Sciatic nerve (tissue), 2 donors: Measurements from ENCODE around the gene SPANXC. TPM values are rescaled to one million over a fixed set of nuclear protein-coding genes. Genes with fewer than 3 reads are reported as not detected.
"Not testable (repeated sequence)": the region's sequence is repeated elsewhere in the genome, so short reads cannot be mapped to it uniquely, and the experiment has no call there.

Experiments used
- ATAC-seq: fragments of 200-7000 bp; cut with Tn5 transposase; one replicate; pipeline ENCODE4 v1.9.1; 2020; ENCODE audit warnings: mild to moderate bottlenecking, moderate library complexity
- DNase-seq: peaks from one replicate; pipeline ENCODE4 v3.0.0-alpha.2; 2020; ENCODE audit warnings: low spot score
- intact Hi-C: fragments of 100-400 bp; cut with DNase I; formaldehyde crosslinking; loops from one replicate; pipeline ENCODE4 v1.14.2; 2022
- total RNA-seq: library from RNA; stranded (reverse); fragmentation: NEBNext Ultra II Directional; extraction: Animal tissue kit (Norgen Biotek cat#: 25700); gene quantifications from one replicate; pipeline ENCODE4 v1.2.1, GENCODE V29; 2021
- donor health status: DM: no; HTN: no; CAD: no.
- donor health status: DM: no; HTN: no; CAD: no.

Gene SPANXC, protein sequence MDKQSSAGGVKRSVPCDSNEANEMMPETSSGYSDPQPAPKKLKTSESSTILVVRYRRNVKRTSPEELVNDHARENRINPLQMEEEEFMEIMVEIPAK
- total RNA-seq: not detected

GRCh38 chrX:141242417-141242816, at the start of gene SPANXC:
Gene SPANXC (minus strand): TSS chrX:141242517. CDS start chrX:141242457, 60 bp downstream.
- ATAC-seq, DNase-seq, intact Hi-C loops: not testable (repeated sequence)

GRCh38 chrX:141279476-141279875, 37.2 kb upstream of the SPANXC start:
- ATAC-seq: no peak
- intact Hi-C loops: no loop called here

GRCh38 chrX:141278306-141278705, 36.0 kb upstream of the SPANXC start:
- ATAC-seq: no peak
- intact Hi-C loops: no loop called here
- no peak for DNase-seq

More at GRCh38 chrX:141279476-141279875, 37.2 kb upstream of the SPANXC start:
- no peak for DNase-seq

GRCh38 chrX:141258080-141258479, 15.8 kb upstream of the SPANXC start:
- ATAC-seq (no peak), DNase-seq (no peak)
- intact Hi-C loops: no loop called here

DNA sequence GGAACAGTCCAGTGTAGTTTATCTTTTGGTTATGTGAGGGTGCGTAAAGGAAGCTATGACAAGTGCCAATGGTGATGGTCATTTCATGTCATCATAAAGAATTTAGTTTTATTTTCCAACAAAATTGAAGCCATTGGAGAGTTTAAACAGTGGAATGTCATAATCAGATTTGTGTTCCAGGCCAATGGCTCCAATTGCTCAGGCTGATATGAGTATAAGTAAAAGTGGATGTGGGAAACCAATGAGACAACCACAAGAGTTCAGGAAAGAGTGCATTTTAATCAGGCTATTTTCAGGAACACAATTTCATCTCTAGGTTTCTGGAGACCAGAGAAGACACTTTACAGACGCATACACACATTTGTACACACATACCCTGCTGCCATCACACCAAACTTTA, 20.7 kb downstream of the SPANXC start:
- intact Hi-C loops: no loop called here
- ATAC-seq (no peak), DNase-seq (no peak)

DNA sequence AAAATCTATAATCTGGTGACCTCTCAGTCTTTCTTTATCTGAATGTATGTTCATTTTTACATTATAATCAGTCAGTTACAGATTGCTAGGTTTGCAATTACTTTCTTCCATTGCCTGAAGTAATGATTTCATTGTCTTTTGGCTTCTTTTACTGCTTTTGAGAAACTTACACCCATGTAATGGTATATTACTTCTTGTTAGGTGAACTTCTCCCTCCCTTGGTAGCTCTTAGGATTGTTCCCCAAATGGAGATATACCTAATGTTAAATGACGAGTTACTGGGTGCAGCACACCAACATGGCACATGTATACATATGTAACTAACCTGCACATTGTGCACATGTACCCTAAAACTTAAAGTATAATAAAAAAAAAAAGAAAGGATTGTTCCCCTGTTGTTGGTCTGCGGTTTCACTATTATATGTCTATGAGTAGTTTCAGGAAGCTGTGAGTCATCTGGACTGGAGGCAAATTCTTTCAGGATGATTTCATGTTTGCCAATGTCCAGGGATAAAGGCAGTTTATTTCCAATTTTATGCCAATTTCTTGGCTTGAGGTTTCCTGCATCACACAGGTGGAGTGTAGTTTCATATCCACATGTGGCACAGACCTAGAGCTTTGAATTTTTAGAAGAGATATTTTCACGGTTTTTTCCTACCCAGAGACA, 21.8 kb downstream of the SPANXC start:
- DNase-seq (no peak), ATAC-seq (no peak)
- intact Hi-C loops: no loop called here

GRCh38 chrX:141214196-141214595, 28.1 kb downstream of the SPANXC start:
- intact Hi-C loops: no loop called here
- ATAC-seq: no peak
- no peak for DNase-seq

- ATAC-seq (no peak), DNase-seq (no peak)
- intact Hi-C loops: no loop called here
Measured at GRCh38 chrX:141201962-141202361, 40.4 kb downstream of the SPANXC start.

Other genes with a start within 250 kb of the SPANXC start
- gene SPANXB1, start 239.9 kb downstream of the SPANXC start, total RNA-seq: not detected
- 28.3 TPM for gene LDOC1, start 65.4 kb downstream of the SPANXC start, total RNA-seq